ENCODE data around the gene TBL3. TPM values are rescaled to one million over a fixed set of nuclear protein-coding genes. Genes with fewer than 3 reads are reported as not detected.

TBL3 gene
- total RNA-seq, 1 experiment from 2014 or later: 73.4 TPM

GRCh38 chr16:1971796-1972489 lies at the start of gene TBL3 (continued):
- TF ChIP-seq, protein P1, sequence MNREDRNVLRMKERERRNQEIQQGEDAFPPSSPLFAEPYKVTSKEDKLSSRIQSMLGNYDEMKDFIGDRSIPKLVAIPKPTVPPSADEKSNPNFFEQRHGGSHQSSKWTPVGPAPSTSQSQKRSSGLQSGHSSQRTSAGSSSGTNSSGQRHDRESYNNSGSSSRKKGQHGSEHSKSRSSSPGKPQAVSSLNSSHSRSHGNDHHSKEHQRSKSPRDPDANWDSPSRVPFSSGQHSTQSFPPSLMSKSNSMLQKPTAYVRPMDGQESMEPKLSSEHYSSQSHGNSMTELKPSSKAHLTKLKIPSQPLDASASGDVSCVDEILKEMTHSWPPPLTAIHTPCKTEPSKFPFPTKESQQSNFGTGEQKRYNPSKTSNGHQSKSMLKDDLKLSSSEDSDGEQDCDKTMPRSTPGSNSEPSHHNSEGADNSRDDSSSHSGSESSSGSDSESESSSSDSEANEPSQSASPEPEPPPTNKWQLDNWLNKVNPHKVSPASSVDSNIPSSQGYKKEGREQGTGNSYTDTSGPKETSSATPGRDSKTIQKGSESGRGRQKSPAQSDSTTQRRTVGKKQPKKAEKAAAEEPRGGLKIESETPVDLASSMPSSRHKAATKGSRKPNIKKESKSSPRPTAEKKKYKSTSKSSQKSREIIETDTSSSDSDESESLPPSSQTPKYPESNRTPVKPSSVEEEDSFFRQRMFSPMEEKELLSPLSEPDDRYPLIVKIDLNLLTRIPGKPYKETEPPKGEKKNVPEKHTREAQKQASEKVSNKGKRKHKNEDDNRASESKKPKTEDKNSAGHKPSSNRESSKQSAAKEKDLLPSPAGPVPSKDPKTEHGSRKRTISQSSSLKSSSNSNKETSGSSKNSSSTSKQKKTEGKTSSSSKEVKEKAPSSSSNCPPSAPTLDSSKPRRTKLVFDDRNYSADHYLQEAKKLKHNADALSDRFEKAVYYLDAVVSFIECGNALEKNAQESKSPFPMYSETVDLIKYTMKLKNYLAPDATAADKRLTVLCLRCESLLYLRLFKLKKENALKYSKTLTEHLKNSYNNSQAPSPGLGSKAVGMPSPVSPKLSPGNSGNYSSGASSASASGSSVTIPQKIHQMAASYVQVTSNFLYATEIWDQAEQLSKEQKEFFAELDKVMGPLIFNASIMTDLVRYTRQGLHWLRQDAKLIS (CRISPR knock-in tag; IDR thresholded peaks at IDR 0.05; ENCODE audit: borderline replicate concordance): no peak
- TF ChIP-seq, protein P2, sequence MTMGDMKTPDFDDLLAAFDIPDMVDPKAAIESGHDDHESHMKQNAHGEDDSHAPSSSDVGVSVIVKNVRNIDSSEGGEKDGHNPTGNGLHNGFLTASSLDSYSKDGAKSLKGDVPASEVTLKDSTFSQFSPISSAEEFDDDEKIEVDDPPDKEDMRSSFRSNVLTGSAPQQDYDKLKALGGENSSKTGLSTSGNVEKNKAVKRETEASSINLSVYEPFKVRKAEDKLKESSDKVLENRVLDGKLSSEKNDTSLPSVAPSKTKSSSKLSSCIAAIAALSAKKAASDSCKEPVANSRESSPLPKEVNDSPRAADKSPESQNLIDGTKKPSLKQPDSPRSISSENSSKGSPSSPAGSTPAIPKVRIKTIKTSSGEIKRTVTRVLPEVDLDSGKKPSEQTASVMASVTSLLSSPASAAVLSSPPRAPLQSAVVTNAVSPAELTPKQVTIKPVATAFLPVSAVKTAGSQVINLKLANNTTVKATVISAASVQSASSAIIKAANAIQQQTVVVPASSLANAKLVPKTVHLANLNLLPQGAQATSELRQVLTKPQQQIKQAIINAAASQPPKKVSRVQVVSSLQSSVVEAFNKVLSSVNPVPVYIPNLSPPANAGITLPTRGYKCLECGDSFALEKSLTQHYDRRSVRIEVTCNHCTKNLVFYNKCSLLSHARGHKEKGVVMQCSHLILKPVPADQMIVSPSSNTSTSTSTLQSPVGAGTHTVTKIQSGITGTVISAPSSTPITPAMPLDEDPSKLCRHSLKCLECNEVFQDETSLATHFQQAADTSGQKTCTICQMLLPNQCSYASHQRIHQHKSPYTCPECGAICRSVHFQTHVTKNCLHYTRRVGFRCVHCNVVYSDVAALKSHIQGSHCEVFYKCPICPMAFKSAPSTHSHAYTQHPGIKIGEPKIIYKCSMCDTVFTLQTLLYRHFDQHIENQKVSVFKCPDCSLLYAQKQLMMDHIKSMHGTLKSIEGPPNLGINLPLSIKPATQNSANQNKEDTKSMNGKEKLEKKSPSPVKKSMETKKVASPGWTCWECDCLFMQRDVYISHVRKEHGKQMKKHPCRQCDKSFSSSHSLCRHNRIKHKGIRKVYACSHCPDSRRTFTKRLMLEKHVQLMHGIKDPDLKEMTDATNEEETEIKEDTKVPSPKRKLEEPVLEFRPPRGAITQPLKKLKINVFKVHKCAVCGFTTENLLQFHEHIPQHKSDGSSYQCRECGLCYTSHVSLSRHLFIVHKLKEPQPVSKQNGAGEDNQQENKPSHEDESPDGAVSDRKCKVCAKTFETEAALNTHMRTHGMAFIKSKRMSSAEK (CRISPR knock-in tag; IDR thresholded peaks at IDR 0.05; ENCODE audit: borderline replicate concordance): no peak
- TF ChIP-seq TEAD4 (CRISPR knock-in tag; IDR thresholded peaks at IDR 0.05) (0 out of 2 replicates have a peak, but pooled peaks have one; percentile 44), NFYB (CRISPR knock-in tag; conservative IDR thresholded peaks at IDR 0.05; ENCODE audit: low read depth) (peak; percentile 22; the same call in 1 of the 2 replicates), ATF1 (CRISPR knock-in tag; IDR thresholded peaks at IDR 0.05) (peak; percentile 100; the same call in 1 of the 2 replicates), ZNF512 (CRISPR knock-in tag; IDR thresholded peaks at IDR 0.05; ENCODE audit: borderline replicate concordance) (no peak), NR3C1 (CRISPR knock-in tag; conservative IDR thresholded peaks at IDR 0.05; ENCODE audit: low read depth) (no peak), OVOL2 (CRISPR knock-in tag; IDR thresholded peaks at IDR 0.05; ENCODE audit: borderline replicate concordance) (no peak), ESRRA (CRISPR knock-in tag; IDR thresholded peaks at IDR 0.05; ENCODE audit: borderline replicate concordance) (no peak), ZNF121 (CRISPR knock-in tag; IDR thresholded peaks at IDR 0.05) (no peak), ZNF317 (CRISPR knock-in tag; IDR thresholded peaks at IDR 0.05; ENCODE audit: borderline replicate concordance, low read depth) (no peak), PREB (CRISPR knock-in tag; IDR thresholded peaks at IDR 0.05; ENCODE audit: borderline replicate concordance) (no peak; the same call in 1 of the 2 replicates), GTF2I (CRISPR knock-in tag; conservative IDR thresholded peaks at IDR 0.05) (no peak), ATF6 (CRISPR knock-in tag; IDR thresholded peaks at IDR 0.05) (no peak), SOX15 (CRISPR knock-in tag; IDR thresholded peaks at IDR 0.05) (no peak)
- TF ChIP-seq, protein P3, sequence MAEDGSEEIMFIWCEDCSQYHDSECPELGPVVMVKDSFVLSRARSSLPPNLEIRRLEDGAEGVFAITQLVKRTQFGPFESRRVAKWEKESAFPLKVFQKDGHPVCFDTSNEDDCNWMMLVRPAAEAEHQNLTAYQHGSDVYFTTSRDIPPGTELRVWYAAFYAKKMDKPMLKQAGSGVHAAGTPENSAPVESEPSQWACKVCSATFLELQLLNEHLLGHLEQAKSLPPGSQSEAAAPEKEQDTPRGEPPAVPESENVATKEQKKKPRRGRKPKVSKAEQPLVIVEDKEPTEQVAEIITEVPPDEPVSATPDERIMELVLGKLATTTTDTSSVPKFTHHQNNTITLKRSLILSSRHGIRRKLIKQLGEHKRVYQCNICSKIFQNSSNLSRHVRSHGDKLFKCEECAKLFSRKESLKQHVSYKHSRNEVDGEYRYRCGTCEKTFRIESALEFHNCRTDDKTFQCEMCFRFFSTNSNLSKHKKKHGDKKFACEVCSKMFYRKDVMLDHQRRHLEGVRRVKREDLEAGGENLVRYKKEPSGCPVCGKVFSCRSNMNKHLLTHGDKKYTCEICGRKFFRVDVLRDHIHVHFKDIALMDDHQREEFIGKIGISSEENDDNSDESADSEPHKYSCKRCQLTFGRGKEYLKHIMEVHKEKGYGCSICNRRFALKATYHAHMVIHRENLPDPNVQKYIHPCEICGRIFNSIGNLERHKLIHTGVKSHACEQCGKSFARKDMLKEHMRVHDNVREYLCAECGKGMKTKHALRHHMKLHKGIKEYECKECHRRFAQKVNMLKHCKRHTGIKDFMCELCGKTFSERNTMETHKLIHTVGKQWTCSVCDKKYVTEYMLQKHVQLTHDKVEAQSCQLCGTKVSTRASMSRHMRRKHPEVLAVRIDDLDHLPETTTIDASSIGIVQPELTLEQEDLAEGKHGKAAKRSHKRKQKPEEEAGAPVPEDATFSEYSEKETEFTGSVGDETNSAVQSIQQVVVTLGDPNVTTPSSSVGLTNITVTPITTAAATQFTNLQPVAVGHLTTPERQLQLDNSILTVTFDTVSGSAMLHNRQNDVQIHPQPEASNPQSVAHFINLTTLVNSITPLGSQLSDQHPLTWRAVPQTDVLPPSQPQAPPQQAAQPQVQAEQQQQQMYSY (CRISPR knock-in tag; IDR thresholded peaks at IDR 0.05): no peak
- TF ChIP-seq, protein P4, sequence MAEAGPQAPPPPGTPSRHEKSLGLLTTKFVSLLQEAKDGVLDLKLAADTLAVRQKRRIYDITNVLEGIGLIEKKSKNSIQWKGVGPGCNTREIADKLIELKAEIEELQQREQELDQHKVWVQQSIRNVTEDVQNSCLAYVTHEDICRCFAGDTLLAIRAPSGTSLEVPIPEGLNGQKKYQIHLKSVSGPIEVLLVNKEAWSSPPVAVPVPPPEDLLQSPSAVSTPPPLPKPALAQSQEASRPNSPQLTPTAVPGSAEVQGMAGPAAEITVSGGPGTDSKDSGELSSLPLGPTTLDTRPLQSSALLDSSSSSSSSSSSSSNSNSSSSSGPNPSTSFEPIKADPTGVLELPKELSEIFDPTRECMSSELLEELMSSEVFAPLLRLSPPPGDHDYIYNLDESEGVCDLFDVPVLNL (CRISPR knock-in tag; IDR thresholded peaks at IDR 0.05; ENCODE audit: borderline replicate concordance, low read depth): no peak
- TF ChIP-seq, protein P5, sequence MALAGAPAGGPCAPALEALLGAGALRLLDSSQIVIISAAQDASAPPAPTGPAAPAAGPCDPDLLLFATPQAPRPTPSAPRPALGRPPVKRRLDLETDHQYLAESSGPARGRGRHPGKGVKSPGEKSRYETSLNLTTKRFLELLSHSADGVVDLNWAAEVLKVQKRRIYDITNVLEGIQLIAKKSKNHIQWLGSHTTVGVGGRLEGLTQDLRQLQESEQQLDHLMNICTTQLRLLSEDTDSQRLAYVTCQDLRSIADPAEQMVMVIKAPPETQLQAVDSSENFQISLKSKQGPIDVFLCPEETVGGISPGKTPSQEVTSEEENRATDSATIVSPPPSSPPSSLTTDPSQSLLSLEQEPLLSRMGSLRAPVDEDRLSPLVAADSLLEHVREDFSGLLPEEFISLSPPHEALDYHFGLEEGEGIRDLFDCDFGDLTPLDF (CRISPR knock-in tag; IDR thresholded peaks at IDR 0.05): no peak
